SK-N-SH (cell line): ENCODE measurements around the gene LPCAT3. TPM values are rescaled to one million over a fixed set of nuclear protein-coding genes. Genes with fewer than 3 reads are reported as not detected.

Experiments
- CTCF ChIA-PET: fragments of 300-600, 350-600 bp; formaldehyde crosslinking; extraction: SDS; loops from one replicate; lab custom pipeline; 2021; lab: Yijun Ruan, JAX
- POLR2A ChIA-PET: fragments of 350-600 bp; sonication (Branson Sonifier 250); formaldehyde crosslinking; extraction: SDS; loops from one replicate; lab custom pipeline; 2020; ENCODE audit warnings: antibody characterized with exemption, inconsistent platforms; lab: Yijun Ruan, JAX
- DNase-seq: peaks from one replicate; pipeline ENCODE4 v3.0.0; 2012
- H2AFZ ChIP-seq: fragments of 200-600 bp; sonication (generic); 2 replicates; pipeline ENCODE4 v1.8.1; 2016; ENCODE audit warnings: antibody characterized with exemption, mild to moderate bottlenecking, low read depth
- H3F3A ChIP-seq: fragments of 200-600 bp; sonication (generic); replicated peaks from 2 replicates; pipeline ENCODE3; 2016; ENCODE audit warnings: antibody characterized with exemption, mild to moderate bottlenecking; ENCODE audit not compliant: insufficient read depth
- H3K27ac ChIP-seq, 2 experiments: fragments of 200-500 bp in 1 of 2; fragments of 200-600 bp in 1 of 2; sonication (Bioruptor generic) in 1 of 2; sonication (generic), shearing (Covaris generic) in 1 of 2; 2 replicates each; pipeline versions ENCODE4 v1.5.1 to v1.6.1; 2014 to 2016; ENCODE audit warnings: low read depth in 2 of 2, inconsistent platforms in 1 of 2, low read length in 1 of 2, mild to moderate bottlenecking in 1 of 2, mixed read lengths in 1 of 2
- H3K27me3 ChIP-seq: fragments of 200-600 bp; sonication (generic), shearing (Covaris generic); 2 replicates; pipeline ENCODE4 v1.6.1; 2016; ENCODE audit warnings: mixed run types; ENCODE audit not compliant: insufficient read depth
- H3K36me3 ChIP-seq, 2 experiments: fragments of 200-500 bp in 1 of 2; fragments of 200-600 bp in 1 of 2; sonication (Bioruptor generic) in 1 of 2; sonication (generic) in 1 of 2; replicated peaks in 1 of 2; 2 replicates each; pipeline versions ENCODE3 to v1.5.1; 2014 to 2016; ENCODE audit warnings: low read length in 1 of 2, mild to moderate bottlenecking in 1 of 2; ENCODE audit not compliant: insufficient read depth in 2 of 2, control insufficient read depth in 1 of 2
- H3K4me1 ChIP-seq, 2 experiments: fragments of 200-500 bp in 1 of 2; fragments of 200-600 bp in 1 of 2; sonication (Bioruptor generic) in 1 of 2; sonication (generic), shearing (Covaris generic) in 1 of 2; 2 replicates each; pipeline versions ENCODE4 v1.5.1 to v1.6.1; 2014 to 2016; ENCODE audit warnings: low read depth in 1 of 2, low read length in 1 of 2, mixed run types in 1 of 2; ENCODE audit not compliant: insufficient read depth in 2 of 2, control insufficient read depth in 1 of 2
- H3K4me2 ChIP-seq: fragments of 200-600 bp; sonication (generic), shearing (Covaris generic); 2 replicates; pipeline ENCODE4 v1.6.1; 2017; ENCODE audit warnings: mixed run types
- H3K4me3 ChIP-seq, 2 experiments: fragments of 200-500 bp in 1 of 2; fragments of 200-600 bp in 1 of 2; sonication (Bioruptor generic) in 1 of 2; sonication (generic), shearing (Covaris generic) in 1 of 2; 2 replicates each; pipeline versions ENCODE4 v1.5.1 to v1.8.1; 2014 to 2016; ENCODE audit warnings: low read depth in 2 of 2, inconsistent platforms in 1 of 2, low read length in 1 of 2, mild to moderate bottlenecking in 1 of 2, mixed read lengths in 1 of 2, moderate library complexity in 1 of 2
- H3K79me2 ChIP-seq: fragments of 200-600 bp; sonication (generic); 2 replicates; pipeline ENCODE4 v1.8.1; 2017; ENCODE audit warnings: mild to moderate bottlenecking; ENCODE audit not compliant: insufficient read depth
- H3K9ac ChIP-seq: fragments of 200-600 bp; sonication (generic); 2 replicates; pipeline ENCODE4 v1.6.1; 2017; ENCODE audit warnings: mixed run types
- H3K9me2 ChIP-seq: fragments of 200-600 bp; sonication (generic); 2 replicates; pipeline ENCODE4 v1.6.1; 2017; ENCODE audit warnings: mixed run types
- H3K9me3 ChIP-seq: fragments of 200-600 bp; sonication (generic); 2 replicates; pipeline ENCODE4 v1.6.1; 2017; ENCODE audit warnings: mixed run types, mild to moderate bottlenecking, moderate library complexity
- H4K20me1 ChIP-seq: fragments of 200-600 bp; sonication (generic); 2 replicates; pipeline ENCODE4 v1.6.1; 2017; ENCODE audit warnings: mild to moderate bottlenecking, mixed run types; ENCODE audit not compliant: insufficient read depth
- CHD2 ChIP-seq: fragments of 150-350 bp; IDR thresholded peaks from 2 replicates; pipeline ENCODE4 v1.6.1; 2018; ENCODE audit warnings: low read length; ENCODE audit not compliant: partially characterized antibody
- FOSL2 ChIP-seq: IDR thresholded peaks from 2 replicates; pipeline ENCODE4 v1.4.0; 2012; ENCODE audit warnings: low read depth, mild to moderate bottlenecking, moderate library complexity, borderline replicate concordance
- FOXM1 ChIP-seq: IDR thresholded peaks from 2 replicates; pipeline ENCODE4 v1.4.0; 2012; ENCODE audit warnings: low read depth, mild to moderate bottlenecking
- GATA2 ChIP-seq: sonication (generic); formaldehyde crosslinking; IDR thresholded peaks from 2 replicates; pipeline ENCODE4 v1.5.0; 2020; ENCODE audit warnings: mild to moderate bottlenecking, missing genetic modification reagents
- MXI1 ChIP-seq: IDR thresholded peaks from 2 replicates; pipeline ENCODE4 v1.6.1; 2012; ENCODE audit warnings: mild to moderate bottlenecking, low read depth, low read length, improper control_type of control experiment
- NRF1 ChIP-seq: IDR thresholded peaks from 2 replicates; pipeline ENCODE4 v1.6.1; 2012; ENCODE audit warnings: low read depth, mild to moderate bottlenecking, low read length
- RAD21 ChIP-seq: IDR thresholded peaks from 2 replicates; pipeline ENCODE4 v1.6.1; 2012; ENCODE audit warnings: mild to moderate bottlenecking, low read length
- RCOR1 ChIP-seq: fragments of 150-350 bp; IDR thresholded peaks from 2 replicates; pipeline ENCODE4 v1.6.1; 2017; ENCODE audit warnings: antibody characterized with exemption, low read length
- SIN3A ChIP-seq: IDR thresholded peaks from 2 replicates; pipeline ENCODE4 v1.6.1; 2012; ENCODE audit warnings: low read depth, mild to moderate bottlenecking, low read length, moderate library complexity, borderline replicate concordance
- SMC3 ChIP-seq: IDR thresholded peaks from 2 replicates; pipeline ENCODE4 v1.6.1; 2012; ENCODE audit warnings: low read depth, low read length, improper control_type of control experiment
- TAF1 ChIP-seq: IDR thresholded peaks from 2 replicates; pipeline ENCODE4 v1.6.1; 2012; ENCODE audit warnings: low read depth, mild to moderate bottlenecking, low read length, moderate library complexity, borderline replicate concordance
- TCF12 ChIP-seq: IDR thresholded peaks from 2 replicates; pipeline ENCODE4 v1.4.0; 2012
- WGBS: methylation state at CpG from one replicate; pipeline ENCODE4 v1.1.6; 2017; ENCODE audit warnings: low lambda C conversion rate; 5-methylcytosine and 5-hydroxymethylcytosine counted together
- polyA plus RNA-seq, 3 experiments: library from polyadenylated mRNA; depleted of rRNA; stranded (reverse); fragments of >200 nt; gene quantifications; 2 replicates each; pipeline ENCODE4 v1.2.3, GENCODE V29; 2012
- TF ChIP-seq, protein P1 (sequence below): fragments of 150-350 bp; IDR thresholded peaks from 2 replicates; pipeline ENCODE4 v1.6.1; 2016; ENCODE audit warnings: mild to moderate bottlenecking, low read depth, low read length
- TF ChIP-seq, protein P2 (sequence below): IDR thresholded peaks from 2 replicates; pipeline ENCODE4; 2012
- TF ChIP-seq, protein P3 (sequence below): IDR thresholded peaks from 2 replicates; pipeline ENCODE4 v1.4.0; 2012; ENCODE audit warnings: low read depth, borderline replicate concordance
- TF ChIP-seq, protein P4 (sequence below): fragments of 150-350 bp; IDR thresholded peaks from 2 replicates; pipeline ENCODE4 v1.6.1; 2017; ENCODE audit warnings: antibody characterized with exemption, low read length, low read depth, borderline replicate concordance
- TF ChIP-seq, protein P5 (sequence below): IDR thresholded peaks from 2 replicates; pipeline ENCODE4 v1.4.0; 2012; ENCODE audit warnings: low read depth

Gene LPCAT3
- polyA plus RNA-seq, 1 of the 3 experiments (the other 2 are of a cell fraction): 23.8 TPM

DNA sequence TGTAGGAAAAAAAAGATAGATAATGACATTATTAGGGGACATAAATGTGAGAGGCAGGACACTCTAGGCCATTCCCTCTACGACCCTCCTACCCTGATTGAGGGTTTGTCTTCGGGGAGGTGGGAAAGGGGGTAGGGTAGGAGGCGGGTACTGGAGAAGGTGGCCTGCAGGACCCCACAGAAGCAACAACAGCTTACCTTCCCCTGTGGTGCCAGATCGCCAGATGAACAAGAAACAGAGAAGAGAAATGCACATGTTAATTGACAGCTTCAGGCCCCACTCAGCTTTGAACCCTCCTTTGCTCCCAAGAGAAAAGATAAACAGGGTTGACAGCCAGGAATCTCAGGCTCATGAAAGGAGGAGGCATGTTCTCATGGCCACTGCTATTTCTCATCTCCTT is 52.6 kb downstream of the LPCAT3 start:
- 90% methylated on average over 4 of the region's 4 CpGs for WGBS
- Histone ChIP-seq H3K9me2 (no peaks in the 10 kb centered on the region), H3K4me1 (peaks cover 6 to 22% of the 10 kb centered on the region in 2 experiments; a peak in 3 of 4 replicates), H3K9me3 (no peaks in the 10 kb centered on the region), H3K9ac (no peak overlapping the region), H3K36me3 (peaks cover 28 to 46% of the 10 kb centered on the region in 2 experiments), H3F3A (peaks cover 29% of the 10 kb centered on the region), H2AFZ (no peak overlapping the region), H3K79me2 (peaks cover 28% of the 10 kb centered on the region), H3K27me3 (no peaks in the 10 kb centered on the region), H3K4me2 (no peak overlapping the region), H3K27ac (no peak overlapping the region)
- ChIA-PET POLR2A (interaction anchor here (6.8 kb wide), 1 partner anchor 20 kb away, joined by 62 read pairs; the partner anchor contains the start of genes C12orf57 and RNU7-1), CTCF (interaction anchor here (0.7 to 3.3 kb wide), 8 partner anchors 9 to 41 kb away, joined by 3 to 17 read pairs (median 6); partner anchors contain the start of genes C12orf57 and RNU7-1)
- DNase-seq: no peak
- TF ChIP-seq RCOR1 (no peak), GATA2 (CRISPR knock-in tag) (no peak), TCF12 (no peak), SMC3 (no peak)
- TF ChIP-seq, protein P1, sequence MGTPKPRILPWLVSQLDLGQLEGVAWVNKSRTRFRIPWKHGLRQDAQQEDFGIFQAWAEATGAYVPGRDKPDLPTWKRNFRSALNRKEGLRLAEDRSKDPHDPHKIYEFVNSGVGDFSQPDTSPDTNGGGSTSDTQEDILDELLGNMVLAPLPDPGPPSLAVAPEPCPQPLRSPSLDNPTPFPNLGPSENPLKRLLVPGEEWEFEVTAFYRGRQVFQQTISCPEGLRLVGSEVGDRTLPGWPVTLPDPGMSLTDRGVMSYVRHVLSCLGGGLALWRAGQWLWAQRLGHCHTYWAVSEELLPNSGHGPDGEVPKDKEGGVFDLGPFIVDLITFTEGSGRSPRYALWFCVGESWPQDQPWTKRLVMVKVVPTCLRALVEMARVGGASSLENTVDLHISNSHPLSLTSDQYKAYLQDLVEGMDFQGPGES: no peak
- TF ChIP-seq, all 33 proteins: peak for 0
- no peaks in the 10 kb centered on the region for H4K20me1 ChIP-seq
- no peak overlapping the region for H3K4me3 ChIP-seq

DNA sequence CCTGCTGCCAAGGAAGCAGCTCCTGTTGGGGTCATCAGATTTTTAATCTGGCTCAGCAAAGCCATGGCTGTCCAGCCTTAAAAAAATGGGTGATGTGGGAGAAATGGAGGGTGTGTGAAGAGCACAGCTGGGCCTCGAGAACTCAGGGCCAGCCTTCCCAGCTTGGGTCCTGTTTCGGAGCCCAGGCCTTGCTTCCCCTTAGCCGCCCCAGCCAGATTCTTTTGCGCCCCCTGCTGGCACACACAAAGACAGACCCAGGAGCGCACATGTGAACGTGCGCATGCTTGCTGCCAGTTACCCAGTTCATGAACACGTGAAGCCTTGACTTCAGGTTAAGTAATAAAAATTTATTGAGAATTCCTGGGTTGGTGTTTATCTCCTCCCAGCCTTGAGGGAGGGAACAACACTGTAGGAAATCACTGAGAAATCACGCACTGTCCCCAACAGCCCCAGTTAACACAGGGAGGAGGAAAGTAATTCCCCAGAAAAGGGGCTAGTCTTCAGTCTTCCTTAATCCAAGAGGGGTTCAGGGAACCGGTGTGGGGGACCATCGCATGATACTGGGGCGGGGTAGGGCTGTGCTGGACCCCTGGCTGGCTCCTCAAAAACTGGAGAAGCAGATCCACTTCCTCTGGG is 53.1 kb downstream of the LPCAT3 start:
- DNase-seq: peak; percentile 89
- H3K27ac ChIP-seq: peak overlapping the region; percentile 42 to 47; a peak in 3 of 4 replicates
- ChIA-PET CTCF (interaction anchor here (0.5 to 8.0 kb wide), 22 partner anchors 8 to 198 kb away, joined by 3 to 114 read pairs (median 4); partner anchors contain the start of genes C12orf57, C1RL and RNU7-1), POLR2A (interaction anchor here (1.0 to 6.8 kb wide), 4 partner anchors 20 to 92 kb away, joined by 3 to 62 read pairs (median 4); partner anchors contain the start of genes C12orf57, RNU7-1 and SPSB2)
- H3F3A ChIP-seq: peaks cover 29% of the 10 kb centered on the region
- no peaks in the 10 kb centered on the region for H3K27me3 ChIP-seq
- H3K4me3 ChIP-seq: peak overlapping the region in 1 of 2 experiments; percentile 33; a peak in 1 of 4 replicates
- WGBS: 34% methylated on average over 11 of the region's 12 CpGs
- peaks cover 28 to 46% of the 10 kb centered on the region in 2 experiments for H3K36me3 ChIP-seq
- peaks cover 25% of the 10 kb centered on the region for H3K79me2 ChIP-seq
- H2AFZ ChIP-seq: no peak overlapping the region
- no peak overlapping the region for H3K4me2 ChIP-seq
- no peaks in the 10 kb centered on the region for H4K20me1 ChIP-seq
- no peak overlapping the region for H3K9ac ChIP-seq
- no peaks in the 10 kb centered on the region for H3K9me2 ChIP-seq
- peaks cover 6 to 22% of the 10 kb centered on the region in 2 experiments; a peak in 3 of 4 replicates for H3K4me1 ChIP-seq
- H3K9me3 ChIP-seq: no peaks in the 10 kb centered on the region
- TF ChIP-seq RAD21 (peak; percentile 70), FOXM1 (no peak), TAF1 (no peak), NRF1 (peak; percentile 55), CHD2 (no peak), SIN3A (peak; percentile 57; the same call in 1 of the 2 replicates), MXI1 (peak; percentile 97), FOSL2 (0 out of 2 replicates have a peak, but pooled peaks have one; percentile 2), SMC3 (peak; percentile 77)
- TF ChIP-seq, protein P2, sequence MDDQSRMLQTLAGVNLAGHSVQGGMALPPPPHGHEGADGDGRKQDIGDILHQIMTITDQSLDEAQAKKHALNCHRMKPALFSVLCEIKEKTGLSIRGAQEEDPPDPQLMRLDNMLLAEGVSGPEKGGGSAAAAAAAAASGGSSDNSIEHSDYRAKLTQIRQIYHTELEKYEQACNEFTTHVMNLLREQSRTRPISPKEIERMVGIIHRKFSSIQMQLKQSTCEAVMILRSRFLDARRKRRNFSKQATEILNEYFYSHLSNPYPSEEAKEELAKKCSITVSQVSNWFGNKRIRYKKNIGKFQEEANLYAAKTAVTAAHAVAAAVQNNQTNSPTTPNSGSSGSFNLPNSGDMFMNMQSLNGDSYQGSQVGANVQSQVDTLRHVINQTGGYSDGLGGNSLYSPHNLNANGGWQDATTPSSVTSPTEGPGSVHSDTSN: no peak
- TF ChIP-seq, protein P1: no peak
- TF ChIP-seq, protein P3, sequence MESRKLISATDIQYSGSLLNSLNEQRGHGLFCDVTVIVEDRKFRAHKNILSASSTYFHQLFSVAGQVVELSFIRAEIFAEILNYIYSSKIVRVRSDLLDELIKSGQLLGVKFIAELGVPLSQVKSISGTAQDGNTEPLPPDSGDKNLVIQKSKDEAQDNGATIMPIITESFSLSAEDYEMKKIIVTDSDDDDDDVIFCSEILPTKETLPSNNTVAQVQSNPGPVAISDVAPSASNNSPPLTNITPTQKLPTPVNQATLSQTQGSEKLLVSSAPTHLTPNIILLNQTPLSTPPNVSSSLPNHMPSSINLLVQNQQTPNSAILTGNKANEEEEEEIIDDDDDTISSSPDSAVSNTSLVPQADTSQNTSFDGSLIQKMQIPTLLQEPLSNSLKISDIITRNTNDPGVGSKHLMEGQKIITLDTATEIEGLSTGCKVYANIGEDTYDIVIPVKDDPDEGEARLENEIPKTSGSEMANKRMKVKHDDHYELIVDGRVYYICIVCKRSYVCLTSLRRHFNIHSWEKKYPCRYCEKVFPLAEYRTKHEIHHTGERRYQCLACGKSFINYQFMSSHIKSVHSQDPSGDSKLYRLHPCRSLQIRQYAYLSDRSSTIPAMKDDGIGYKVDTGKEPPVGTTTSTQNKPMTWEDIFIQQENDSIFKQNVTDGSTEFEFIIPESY: no peak
- TF ChIP-seq, protein P4, sequence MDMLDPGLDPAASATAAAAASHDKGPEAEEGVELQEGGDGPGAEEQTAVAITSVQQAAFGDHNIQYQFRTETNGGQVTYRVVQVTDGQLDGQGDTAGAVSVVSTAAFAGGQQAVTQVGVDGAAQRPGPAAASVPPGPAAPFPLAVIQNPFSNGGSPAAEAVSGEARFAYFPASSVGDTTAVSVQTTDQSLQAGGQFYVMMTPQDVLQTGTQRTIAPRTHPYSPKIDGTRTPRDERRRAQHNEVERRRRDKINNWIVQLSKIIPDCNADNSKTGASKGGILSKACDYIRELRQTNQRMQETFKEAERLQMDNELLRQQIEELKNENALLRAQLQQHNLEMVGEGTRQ: no peak
- TF ChIP-seq, protein P5, sequence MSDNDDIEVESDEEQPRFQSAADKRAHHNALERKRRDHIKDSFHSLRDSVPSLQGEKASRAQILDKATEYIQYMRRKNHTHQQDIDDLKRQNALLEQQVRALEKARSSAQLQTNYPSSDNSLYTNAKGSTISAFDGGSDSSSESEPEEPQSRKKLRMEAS: peak; percentile 85
